Activated CD4-positive, alpha-beta T cell treated with anti-CD3 and anti-CD28 coated beads, Interleukin-2, Interleukin-6, amounts not matched to agents 100 ng/mL and 50 ng/mL, durations not matched to agents 16 hours and 8 hours (primary cell): ENCODE measurements around the gene DNALI1.
"Not testable (repeated sequence)": the region's sequence is repeated elsewhere in the genome, so short reads cannot be mapped to it uniquely, and the experiment has no call there.

ENCODE experiments used
- DNase-seq: peaks from one replicate; pipeline ENCODE4 v3.0.0-alpha.2; 2020

DNALI1 gene

DNA sequence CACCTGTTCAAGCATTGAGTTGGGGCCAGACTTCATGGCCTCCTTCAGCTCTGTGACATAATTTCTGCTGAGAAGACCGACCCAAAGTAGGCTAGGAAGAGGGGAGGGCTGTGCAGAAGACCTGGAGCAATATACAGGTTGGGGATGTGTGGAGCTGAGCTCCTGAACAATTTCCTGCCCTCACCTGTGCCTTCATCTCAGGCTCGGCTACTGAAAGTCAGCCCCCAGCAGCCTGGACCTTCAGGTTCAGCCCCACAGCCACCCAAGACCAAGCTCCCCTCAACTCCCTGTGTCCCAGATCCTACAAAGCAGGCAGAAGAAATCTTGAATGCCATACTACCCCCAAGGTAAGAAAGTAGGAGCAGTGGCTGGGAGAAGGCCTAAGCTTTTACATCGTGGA lies 662 bp downstream of the DNALI1 start:
- DNase-seq = no peak

DNA sequence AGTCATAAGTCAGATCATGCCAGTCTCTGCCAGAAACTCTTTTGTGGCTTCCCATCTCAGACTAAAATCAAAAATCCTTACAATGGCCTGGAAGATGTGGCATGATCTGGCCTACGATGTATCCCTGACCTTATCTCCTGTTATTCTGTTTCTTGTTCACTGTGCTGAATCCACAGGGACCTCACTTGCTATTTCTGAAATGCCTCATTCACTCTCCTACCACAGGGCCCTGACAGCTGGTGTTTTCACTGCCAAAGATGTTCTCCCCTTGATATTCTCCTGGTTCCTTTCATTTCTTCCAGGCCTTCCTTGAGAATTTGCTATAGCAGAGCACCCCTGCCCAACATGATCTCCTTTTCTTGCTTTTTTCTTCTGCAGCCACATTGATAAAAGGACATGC lies 1.7 kb downstream of the DNALI1 start:
- DNase-seq = no peak

DNA sequence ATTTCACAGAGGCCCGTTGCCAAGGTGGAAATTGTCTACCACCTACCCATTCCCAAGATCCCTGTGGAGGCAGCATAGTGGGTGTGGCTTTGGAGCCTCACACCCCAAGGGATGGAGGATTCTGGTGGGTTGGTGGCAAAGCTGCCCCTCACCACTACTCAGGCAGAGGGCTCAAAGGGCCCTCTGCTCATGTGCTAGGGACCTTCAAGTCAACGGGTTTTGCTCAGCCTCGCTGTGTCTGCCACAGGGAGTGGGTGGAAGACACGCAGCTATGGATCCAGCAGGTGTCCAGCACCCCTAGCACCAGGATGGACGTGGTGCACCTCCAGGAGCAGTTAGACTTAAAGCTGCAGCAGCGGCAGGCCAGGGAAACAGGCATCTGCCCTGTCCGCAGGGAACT lies 2.3 kb downstream of the DNALI1 start:
- DNase-seq = no peak

DNA sequence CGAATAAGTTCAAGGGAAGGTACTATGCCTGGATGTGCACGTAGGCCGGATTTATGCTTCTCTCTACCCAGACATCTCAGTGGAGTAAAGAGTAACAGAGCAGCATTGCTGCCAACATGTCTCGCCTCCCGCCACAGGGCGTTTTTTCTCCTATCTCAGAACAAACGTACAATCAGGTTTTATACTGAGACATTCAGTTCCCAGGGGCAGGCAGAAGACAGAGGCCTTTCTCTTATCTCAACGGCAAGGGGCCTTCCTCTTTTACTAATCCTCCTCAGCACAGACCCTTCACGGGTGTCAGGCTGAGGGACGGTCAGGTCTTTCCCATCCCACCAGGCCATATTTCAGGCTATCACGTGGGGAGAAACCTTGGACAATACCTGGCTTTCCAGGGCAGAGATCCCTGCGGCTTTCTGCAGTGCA lies 3.2 kb downstream of the DNALI1 start:
- DNase-seq = not testable (repeated sequence)

DNA sequence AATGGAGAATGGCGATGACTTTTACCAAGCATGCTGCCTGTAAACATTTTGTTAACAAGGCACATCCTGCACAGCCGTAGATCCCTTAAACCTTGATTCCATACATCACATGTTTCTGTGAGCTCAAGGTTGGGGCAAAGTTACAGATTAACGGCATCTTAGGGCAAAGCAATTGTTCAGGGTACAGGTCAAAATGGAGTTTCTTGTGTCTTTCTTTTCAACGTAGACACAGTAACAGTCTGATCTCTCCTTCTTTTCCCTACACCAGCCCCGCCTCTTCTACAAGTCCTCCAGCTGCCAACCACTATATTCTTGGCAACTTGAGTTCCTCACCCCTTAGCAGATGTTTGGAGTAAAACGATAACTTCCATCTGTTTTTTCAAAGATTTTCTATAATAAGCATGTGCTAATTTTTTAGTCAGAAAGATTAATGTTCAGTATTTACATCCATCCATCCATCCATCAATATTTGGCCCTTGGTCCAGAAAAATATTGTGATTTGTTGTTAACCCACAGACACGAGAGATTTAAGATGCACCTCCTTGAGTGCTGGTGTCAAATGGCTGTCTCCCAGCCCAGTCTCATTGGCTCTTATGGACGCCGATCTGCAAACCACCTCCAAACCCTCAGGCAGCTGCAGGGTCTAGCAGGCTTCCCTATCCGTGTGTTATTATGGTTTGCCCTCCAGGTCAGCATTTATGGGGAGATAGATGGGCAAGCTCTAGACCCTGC lies 3.8 kb downstream of the DNALI1 start:
- no peak for DNase-seq

DNA sequence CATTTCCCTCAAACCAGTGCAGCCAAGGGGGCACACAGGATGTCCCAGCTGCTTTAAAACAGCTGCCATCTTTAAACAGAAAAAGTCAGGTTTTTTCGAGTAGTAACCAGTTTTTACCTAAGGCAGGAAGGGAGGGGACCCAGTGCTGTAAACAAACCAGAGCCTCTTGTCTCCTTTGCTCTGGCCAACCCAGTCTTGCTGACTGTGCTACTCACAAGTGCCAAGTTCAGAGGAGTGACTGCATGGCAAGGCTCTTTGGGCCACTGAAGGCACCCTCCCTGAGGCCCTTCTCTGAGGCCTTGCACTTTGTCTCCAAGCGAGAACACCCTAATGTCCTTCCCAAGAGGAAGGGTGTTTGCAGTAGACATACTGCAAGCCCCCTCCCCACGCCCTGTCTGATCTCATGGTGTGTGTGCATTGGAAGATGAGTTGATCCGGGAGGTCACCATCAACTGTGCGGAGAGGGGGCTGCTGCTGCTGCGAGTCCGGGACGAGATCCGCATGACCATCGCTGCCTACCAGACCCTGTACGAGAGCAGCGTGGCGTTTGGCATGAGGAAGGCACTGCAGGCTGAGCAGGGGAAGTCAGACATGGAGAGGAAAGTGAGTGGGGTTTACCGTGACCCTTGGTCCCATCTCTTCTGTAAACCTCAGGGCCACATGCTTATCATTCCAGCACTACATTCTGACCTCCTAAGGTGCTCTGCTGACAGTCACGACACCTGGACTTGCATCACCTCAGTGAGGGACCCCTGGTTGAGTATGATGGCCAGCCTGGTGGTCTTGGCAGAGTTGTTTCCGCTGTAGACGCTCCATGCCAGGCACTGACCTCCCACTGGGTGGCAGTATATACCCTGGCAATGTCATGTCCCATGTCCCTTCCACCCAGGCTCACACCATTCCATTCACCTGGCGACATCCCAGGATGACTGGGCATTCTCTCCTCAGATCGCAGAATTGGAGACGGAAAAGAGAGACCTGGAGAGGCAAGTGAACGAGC lies 4.7 kb downstream of the DNALI1 start:
- peak; percentile 51 for DNase-seq

DNA sequence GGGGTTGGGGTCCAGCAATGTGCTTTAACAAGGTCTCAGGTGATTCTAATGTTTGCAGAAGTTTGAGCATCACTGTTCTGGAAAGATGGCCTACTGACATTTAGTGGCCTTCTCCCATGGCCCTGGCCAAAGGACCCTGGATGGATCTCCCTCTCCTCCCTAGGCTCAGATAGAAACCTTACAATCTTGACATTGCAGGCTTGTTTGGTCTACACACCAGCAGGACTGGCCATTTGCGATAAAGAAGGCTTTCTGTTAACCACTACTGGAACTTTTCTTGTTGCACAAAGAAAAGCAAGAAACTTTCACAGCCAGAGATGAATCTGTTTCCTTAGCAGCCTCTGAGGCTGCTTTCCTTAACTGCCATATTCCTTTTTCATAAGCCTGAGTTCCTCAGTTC lies 6.2 kb downstream of the DNALI1 start:
- DNase-seq = no peak

DNA sequence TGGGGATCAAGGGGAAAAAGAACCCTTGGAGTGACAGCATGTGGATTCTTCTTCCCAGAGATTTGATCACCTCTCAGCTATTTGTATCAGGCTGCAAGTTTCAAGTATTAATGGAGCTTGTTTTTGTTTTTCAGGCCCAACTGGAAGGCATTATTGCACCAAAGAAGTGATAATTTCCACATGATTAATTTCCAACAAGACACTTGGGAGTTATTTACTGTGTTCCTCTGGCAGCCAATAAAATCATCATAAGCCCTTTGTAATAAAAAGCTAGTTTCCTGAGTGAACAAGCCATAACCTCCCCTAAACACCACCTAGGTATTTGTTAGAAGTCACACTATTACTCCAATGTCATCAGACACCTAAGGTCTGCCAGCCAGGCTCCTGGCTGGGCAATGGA lies 8.2 kb downstream of the DNALI1 start:
- DNase-seq = no peak

DNA sequence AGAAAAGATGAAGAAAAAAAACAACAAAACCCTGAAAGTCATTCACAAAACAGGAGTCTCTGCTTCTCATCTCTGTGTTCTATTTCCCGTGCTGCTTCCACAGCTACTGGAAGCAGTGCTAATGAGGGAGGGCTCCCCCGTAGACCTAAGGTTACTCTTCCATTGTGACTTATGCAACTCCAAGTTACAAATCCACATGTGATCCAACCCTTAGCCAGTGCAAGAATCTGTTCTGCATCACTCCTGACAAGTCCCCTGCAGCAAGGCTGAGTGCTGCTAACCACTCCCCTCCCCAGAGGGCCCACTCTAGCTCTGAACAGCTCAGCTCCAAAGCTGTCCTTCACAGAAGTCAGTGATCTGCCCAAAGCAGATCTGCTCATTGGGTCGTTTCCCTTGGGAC lies 10.3 kb downstream of the DNALI1 start:
- no peak for DNase-seq

DNA sequence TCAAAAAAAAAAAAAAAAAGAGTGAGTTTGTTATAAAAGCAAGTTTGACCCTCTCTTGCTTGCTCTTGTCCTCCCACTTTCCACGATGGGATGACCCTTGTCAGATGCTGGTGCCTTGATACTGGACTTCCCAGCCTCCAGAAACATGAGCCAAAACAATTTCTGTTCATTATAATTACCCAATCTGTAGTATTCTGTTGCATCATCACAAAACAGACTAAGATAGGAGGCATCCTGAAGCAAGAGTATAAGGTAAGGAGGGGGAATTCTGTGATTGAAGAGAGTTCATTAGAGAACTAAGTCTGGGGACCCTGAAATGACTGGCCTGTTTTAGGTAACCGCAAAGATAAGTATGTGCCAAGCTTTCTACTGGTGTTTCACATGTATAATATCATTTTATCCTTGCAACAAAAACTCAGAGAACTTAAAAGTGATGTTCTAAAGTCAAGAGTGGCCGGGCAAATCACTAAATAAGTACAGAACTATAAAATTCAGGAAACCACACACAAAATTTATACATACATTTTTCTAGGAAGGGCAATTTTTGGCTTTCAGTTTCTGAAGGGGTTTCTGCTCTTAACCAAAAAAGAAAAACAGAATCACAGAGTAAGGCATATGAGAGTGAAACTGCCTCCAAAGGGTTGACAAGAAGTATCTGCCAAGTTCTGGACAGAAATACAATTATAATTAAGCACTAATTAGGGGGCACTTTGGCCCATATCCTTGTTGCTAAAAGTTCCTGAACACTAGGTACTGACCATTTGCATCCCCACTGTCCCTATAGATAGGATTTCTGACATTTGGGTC lies 14.0 kb downstream of the DNALI1 start:
- peak; percentile 50 for DNase-seq

DNA sequence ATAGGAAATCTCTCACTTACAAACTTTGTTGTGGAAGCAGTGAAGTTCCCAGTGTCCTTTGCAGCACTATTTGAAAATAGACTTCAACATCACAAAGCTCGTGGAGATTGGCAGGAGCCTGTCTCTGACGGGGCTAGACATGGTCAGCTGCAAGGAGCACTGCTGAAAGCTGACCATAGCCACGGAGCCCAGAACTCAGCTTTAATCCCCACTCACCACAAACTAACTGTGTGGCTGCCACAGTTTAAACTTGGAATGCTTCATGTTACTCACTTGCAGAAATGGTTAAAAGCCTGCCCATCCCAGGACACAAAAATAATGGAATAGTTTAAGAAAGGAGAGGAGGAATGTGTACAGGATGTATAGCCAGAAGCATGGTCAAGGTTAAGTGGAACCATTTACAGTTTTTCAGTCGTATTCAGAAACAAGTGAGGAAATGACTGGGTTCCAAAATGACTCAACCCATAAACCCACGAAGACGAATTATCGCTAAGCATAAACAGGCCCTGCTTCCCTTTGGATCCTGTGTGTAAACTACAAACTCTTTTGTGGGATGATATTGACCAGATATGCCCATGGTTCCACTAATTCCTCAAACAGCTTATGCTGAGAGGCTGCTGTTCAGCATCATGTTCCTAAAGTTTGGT lies 18.2 kb downstream of the DNALI1 start:
- peak; percentile 82 for DNase-seq

DNA sequence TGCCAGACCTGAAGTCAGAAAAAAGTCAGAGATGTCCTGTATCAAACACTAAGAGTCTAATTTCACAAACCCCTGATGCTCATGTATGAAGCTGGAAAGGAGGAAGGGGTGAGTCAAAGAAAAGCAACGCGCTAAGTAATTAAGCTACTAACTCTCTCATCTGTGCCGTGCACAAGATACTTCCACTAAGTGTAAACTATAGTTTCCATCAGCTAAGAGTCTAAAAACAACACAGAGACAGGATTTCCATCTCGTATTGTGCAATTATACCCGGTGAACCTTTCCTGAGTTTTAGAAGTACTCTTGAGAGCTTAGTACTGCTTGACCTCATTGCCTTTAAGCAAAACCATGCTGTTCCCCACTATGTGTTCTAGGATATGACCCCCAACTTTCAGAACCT lies 19.0 kb downstream of the DNALI1 start:
- peak; percentile 51 for DNase-seq

DNA sequence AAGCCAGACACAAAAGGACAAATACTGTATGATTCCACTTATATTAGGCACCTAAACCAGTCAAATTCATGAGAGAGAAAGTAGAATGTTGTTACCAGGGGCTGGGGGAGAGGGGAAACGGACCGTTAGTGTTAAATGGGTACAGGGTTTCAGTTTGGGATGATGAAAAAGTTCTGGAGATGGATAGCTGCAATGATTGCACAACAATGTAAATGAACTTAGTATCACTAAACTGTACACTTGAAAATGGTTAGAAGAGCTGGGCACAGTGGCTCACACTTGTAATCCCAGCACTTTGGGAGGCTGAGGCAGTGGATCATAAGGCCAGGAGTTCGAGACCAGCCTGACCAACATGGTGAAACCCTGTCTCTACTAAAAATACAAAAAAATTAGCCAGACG lies 27.8 kb downstream of the DNALI1 start:
- not testable (repeated sequence) for DNase-seq

DNA sequence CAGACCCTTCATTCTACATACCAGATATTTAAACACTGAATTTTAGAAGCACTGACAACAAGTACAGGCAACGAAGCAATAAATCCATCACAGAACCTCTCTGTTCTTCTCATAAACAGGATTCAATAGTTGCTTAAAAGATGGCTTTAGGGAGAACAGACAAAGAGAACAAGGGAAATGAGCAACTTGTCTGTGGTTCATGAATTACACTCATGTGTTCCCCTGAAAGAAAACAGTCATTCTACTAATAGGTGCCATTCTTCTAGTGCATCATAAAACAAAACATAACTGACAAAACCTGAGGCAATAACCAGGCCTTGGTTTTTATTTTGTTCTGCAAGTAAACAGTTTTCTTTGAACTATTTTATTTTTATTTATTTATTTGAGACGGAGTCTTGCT lies 32.2 kb downstream of the DNALI1 start:
- DNase-seq = peak; percentile 18

DNA sequence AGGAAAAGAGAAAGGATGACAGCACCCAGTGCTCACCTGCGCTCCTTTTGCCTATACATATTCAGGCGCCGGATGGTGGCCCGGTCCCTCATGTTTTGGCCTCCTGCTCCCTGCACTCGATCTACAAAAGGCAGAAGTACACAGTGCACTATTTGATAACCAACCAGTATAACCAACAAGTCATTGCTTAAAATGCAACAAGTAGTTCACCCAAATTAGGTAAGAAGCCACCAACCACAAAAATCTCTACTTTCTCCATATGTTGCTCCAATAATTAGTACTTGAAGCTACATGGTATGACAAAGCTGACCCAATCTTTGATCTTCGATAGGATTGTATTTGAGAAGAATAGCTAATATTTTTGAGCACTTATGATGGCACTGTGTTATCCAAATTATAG lies 37.0 kb downstream of the DNALI1 start:
- DNase-seq = no peak

DNA sequence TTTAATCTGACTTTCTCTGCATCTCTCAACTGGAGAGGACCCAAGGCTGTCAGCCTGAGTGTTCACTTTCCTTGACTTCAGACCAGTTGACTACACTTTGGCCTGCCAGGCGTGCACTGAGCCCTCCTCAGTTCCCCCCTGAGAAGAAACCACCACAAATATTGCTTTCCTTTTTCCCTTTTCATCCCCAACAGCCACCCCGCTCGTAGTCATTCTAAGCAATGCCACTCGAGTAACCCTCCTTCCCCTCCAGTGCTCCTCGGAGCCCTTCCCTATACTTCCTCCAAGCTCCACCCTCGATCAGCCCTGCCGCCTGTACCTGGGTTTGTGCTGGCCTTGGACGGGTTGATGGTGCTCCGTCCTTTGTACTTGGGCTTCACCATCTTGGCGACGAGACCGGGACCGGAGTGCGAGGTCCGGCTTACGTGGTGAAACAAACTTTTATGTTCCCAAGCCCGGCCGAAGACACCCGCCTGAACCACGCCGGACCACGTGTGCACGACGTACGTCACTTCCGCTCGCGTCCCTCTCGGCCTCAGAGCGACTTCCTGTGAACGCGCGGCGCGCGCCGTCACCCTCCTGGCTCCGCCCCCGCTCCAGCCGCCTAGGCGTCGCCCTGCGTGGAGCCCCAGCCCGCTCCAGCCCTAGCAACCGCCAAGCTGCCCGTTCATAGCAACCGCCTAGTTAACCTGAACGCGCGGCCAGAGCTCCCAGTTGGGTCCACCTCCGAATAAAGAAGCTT lies 38.9 kb downstream of the DNALI1 start, which contains the start of gene GNL2:
GNL2 (minus strand) TSS at position 498 of the 742 bp plus-strand sequence; CDS start at position 383, 115 bp downstream.
- DNase-seq = peak; percentile 98

DNA sequence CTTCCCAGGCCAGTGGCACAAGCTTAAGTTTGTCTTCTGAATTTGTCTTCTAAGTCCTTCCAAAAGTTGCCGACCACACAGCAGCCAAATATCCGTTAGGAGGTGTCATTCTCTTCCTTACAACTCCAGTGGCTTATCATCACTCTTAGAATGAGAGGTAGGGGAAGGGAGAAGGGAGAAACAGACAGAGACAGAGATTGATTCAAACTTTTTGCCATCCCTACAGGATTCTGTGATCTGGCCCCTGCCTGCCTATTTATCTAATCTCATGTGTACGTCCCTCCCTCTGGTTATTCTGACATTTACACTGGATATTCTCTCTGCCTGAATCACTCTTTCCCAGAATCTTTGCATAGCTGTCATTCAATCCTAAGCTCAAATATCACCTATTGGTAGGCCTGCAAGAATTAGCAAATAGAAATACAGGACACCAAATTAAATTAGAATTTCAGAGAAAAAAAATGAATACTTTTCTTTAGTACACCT lies 39.5 kb downstream of the DNALI1 start:
- no peak for DNase-seq

DNA sequence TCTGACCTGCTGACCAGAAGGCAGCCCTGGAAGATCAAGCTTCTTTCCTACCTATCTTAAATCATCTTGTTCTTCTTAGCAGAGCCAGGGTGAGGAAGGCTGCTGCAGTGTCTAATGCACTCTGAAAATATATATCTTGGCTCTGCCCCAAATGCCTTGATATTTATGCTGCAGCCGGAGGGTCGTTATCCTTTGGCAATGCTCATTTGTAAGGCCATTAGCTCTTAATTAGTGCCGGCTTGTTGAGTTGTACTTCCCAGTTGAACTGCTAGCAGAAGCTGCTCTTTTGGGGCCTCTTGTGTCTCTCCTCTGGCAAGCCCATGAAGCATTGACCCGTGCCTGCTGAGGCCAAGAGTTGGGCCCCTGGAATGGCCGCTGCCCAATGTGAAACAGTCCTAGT lies 43.2 kb downstream of the DNALI1 start:
- DNase-seq = no peak

DNA sequence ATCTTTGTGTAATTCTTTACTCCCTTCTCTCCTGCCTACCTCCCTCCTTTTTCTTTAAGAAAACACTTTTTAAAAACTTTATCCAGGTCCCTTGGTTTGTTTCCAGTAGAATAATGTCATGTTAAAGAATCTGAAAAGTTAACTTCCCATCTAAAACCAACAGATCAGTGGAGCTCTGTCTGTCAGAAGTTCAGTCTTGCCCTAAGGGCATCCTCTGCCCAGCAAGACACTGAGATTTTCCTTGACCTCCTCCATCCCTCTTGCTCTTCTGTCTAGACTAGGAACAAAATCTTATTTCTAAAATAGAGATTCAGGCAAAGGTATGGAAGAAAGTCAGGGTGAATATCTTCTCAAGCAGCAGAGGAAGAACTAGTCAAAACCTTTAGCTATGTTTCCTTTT lies 44.7 kb downstream of the DNALI1 start:
- no peak for DNase-seq

DNA sequence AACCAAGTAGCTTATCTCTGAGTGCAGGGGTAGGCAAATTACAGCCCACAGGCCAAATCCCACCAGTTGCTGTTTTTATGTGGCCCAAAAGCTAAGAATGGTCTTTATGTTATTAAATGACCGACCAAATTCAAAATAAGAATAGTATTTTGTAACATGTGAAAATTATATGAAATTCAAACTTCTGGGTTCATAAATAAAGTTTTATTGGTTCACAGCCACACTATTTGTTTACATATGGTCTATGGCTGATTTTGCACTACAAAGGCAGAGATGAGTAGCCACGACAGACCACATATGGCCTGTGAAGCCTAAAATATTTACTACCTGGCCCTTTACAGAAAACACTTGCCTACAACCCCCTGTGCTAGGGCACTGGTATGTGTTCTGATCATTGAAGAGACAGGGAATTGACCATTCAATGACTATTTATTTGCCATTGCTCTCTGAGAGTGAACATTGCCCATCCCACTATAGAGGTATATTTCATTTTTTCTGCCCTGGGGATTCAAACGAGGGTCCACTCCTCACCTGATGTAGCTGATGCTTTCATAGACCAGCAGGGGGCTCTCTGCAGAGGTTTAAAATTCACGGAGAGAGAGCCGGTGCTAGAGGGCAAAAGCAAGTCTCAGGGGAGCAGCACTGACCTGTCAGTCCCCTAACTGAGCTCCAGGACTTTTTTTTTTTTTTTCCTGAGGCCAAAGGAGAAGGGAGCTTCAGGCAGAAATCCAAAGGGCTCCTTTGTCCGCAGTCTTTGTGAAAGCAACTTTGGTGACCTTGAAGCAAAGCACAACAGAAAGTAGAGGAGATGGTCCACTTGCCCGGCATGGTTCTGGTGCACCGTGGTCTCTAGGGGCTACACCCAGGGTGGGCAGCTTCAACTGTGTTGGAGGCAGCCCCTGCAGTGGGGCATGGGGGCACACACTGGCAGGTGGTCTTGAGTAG lies 46.3 kb downstream of the DNALI1 start:
- peak; percentile 54 for DNase-seq
